ENCODE data around the gene TGM1.

The TGM1 gene

GRCh38 chr14:24298892-24299254 is 35.9 kb upstream of the TGM1 start:
- no peaks in the 10 kb centered on the region for H3K9me3 Mint-ChIP-seq
- peak overlapping the region; percentile 88 to 89 for H3K4me3 Mint-ChIP-seq
- DNase-seq: no peak
- ATAC-seq: peak; percentile 3
- no peaks in the 10 kb centered on the region for H3K27me3 Mint-ChIP-seq
- H3K27ac Mint-ChIP-seq: peak overlapping the region; percentile 92
- peaks cover 62% of the 10 kb centered on the region for H3K4me1 Mint-ChIP-seq

GRCh38 chr14:24297190-24297964 is 34.4 kb upstream of the TGM1 start:
- Mint-ChIP-seq H3K4me1 (peaks cover 59% of the 10 kb centered on the region), H3K4me3 (peak overlapping the region; percentile 2 to 13), H3K27me3 (no peaks in the 10 kb centered on the region), H3K9me3 (no peaks in the 10 kb centered on the region), H3K27ac (peak overlapping the region; percentile 1 to 35)
- DNase-seq (no peak), ATAC-seq (peak; percentile 44)

- H3K27me3 Mint-ChIP-seq: no peaks in the 10 kb centered on the region
- peaks cover 59% of the 10 kb centered on the region for H3K4me1 Mint-ChIP-seq
- ATAC-seq: peak; percentile 91
Measured at GRCh38 chr14:24296341-24297157, 33.6 kb upstream of the TGM1 start.

GRCh38 chr14:24293525-24293924 is 30.5 kb upstream of the TGM1 start:
- Mint-ChIP-seq H3K4me1 (peaks cover 64% of the 10 kb centered on the region), H3K27me3 (no peaks in the 10 kb centered on the region), H3K27ac (no peak overlapping the region), H3K9me3 (no peaks in the 10 kb centered on the region), H3K4me3 (no peak overlapping the region)
- ATAC-seq (no peak), DNase-seq (no peak)

More at GRCh38 chr14:24296341-24297157, 33.6 kb upstream of the TGM1 start:
- Mint-ChIP-seq H3K9me3 (no peaks in the 10 kb centered on the region), H3K27ac (peak overlapping the region; percentile 81 to 97), H3K4me3 (peak overlapping the region; percentile 32 to 41)
- DNase-seq: peak; percentile 73 to 86

- H3K4me3 Mint-ChIP-seq: no peak overlapping the region
- no peaks in the 10 kb centered on the region for H3K9me3 Mint-ChIP-seq
- no peak overlapping the region for H3K27ac Mint-ChIP-seq
- ATAC-seq (no peak), DNase-seq (no peak)
- H3K4me1 Mint-ChIP-seq: peaks cover 64% of the 10 kb centered on the region
- no peaks in the 10 kb centered on the region for H3K27me3 Mint-ChIP-seq
Measured at GRCh38 chr14:24292118-24292807, 29.3 kb upstream of the TGM1 start.

- no peak for ATAC-seq
- Mint-ChIP-seq H3K4me3 (no peak overlapping the region), H3K9me3 (no peaks in the 10 kb centered on the region), H3K27ac (no peak overlapping the region), H3K27me3 (no peaks in the 10 kb centered on the region), H3K4me1 (peaks cover 62% of the 10 kb centered on the region)
- DNase-seq: no peak
Measured at GRCh38 chr14:24291446-24292117, 28.6 kb upstream of the TGM1 start.

GRCh38 chr14:24290746-24291145 is 27.8 kb upstream of the TGM1 start:
- peaks cover 53% of the 10 kb centered on the region for H3K4me1 Mint-ChIP-seq
- no peak for ATAC-seq
- H3K27ac Mint-ChIP-seq: no peak overlapping the region
- no peaks in the 10 kb centered on the region for H3K27me3 Mint-ChIP-seq
- H3K9me3 Mint-ChIP-seq: no peaks in the 10 kb centered on the region
- H3K4me3 Mint-ChIP-seq: no peak overlapping the region
- DNase-seq: no peak

GRCh38 chr14:24289649-24290280 is 26.8 kb upstream of the TGM1 start:
- Mint-ChIP-seq H3K27ac (no peak overlapping the region), H3K9me3 (no peaks in the 10 kb centered on the region), H3K4me1 (peaks cover 59% of the 10 kb centered on the region), H3K27me3 (no peaks in the 10 kb centered on the region), H3K4me3 (peak overlapping the region; percentile 38 to 59)
- ATAC-seq: peak; percentile 100
- peak; percentile 68 to 84 for DNase-seq

GRCh38 chr14:24286996-24287395 is 24.0 kb upstream of the TGM1 start:
- Mint-ChIP-seq H3K9me3 (no peaks in the 10 kb centered on the region), H3K27me3 (no peaks in the 10 kb centered on the region), H3K4me1 (peaks cover 59% of the 10 kb centered on the region), H3K27ac (no peak overlapping the region), H3K4me3 (no peak overlapping the region)
- no peak for ATAC-seq
- no peak for DNase-seq

GRCh38 chr14:24285351-24285750 is 22.4 kb upstream of the TGM1 start:
- Mint-ChIP-seq H3K27ac (peak overlapping the region in 1 of 2 donors; percentile 27), H3K9me3 (no peaks in the 10 kb centered on the region), H3K27me3 (no peaks in the 10 kb centered on the region), H3K4me3 (no peak overlapping the region), H3K4me1 (peaks cover 48% of the 10 kb centered on the region)
- ATAC-seq (no peak), DNase-seq (no peak)

- H3K4me1 Mint-ChIP-seq: peaks cover 48% of the 10 kb centered on the region
- H3K9me3 Mint-ChIP-seq: no peaks in the 10 kb centered on the region
- no peak overlapping the region for H3K4me3 Mint-ChIP-seq
- ATAC-seq: no peak
- no peaks in the 10 kb centered on the region for H3K27me3 Mint-ChIP-seq
- peak overlapping the region in 1 of 2 donors; percentile 72 for H3K27ac Mint-ChIP-seq
- DNase-seq: no peak
Measured at GRCh38 chr14:24284501-24285035, 21.6 kb upstream of the TGM1 start.

GRCh38 chr14:24283796-24284460 is 21.0 kb upstream of the TGM1 start:
- Mint-ChIP-seq H3K4me3 (no peak overlapping the region), H3K4me1 (peaks cover 48% of the 10 kb centered on the region), H3K27ac (no peak overlapping the region), H3K27me3 (no peaks in the 10 kb centered on the region), H3K9me3 (no peaks in the 10 kb centered on the region)
- ATAC-seq: no peak
- no peak for DNase-seq

GRCh38 chr14:24282736-24283135 is 19.8 kb upstream of the TGM1 start:
- H3K27ac Mint-ChIP-seq: no peak overlapping the region
- H3K9me3 Mint-ChIP-seq: peaks cover 0 to 6% of the 10 kb centered on the region in 2 donors
- H3K4me1 Mint-ChIP-seq: peaks cover 52% of the 10 kb centered on the region
- no peak for DNase-seq
- H3K4me3 Mint-ChIP-seq: no peak overlapping the region
- no peaks in the 10 kb centered on the region for H3K27me3 Mint-ChIP-seq
- no peak for ATAC-seq

- Mint-ChIP-seq H3K4me3 (no peak overlapping the region), H3K27ac (no peak overlapping the region), H3K27me3 (no peaks in the 10 kb centered on the region), H3K9me3 (peaks cover 0 to 6% of the 10 kb centered on the region in 2 donors), H3K4me1 (peaks cover 54% of the 10 kb centered on the region)
- no peak for ATAC-seq
- DNase-seq: no peak
Measured at GRCh38 chr14:24281636-24282035, 18.7 kb upstream of the TGM1 start.

All from stimulated activated naive CD8-positive, alpha-beta T cell treated with anti-CD3 and anti-CD28 coated beads, Interleukin-15, amount 100 ng/mL, for 72 hours (primary cell).